T-helper 17 cell (primary cell): ENCODE measurements around the gene RASSF1. TPM values are rescaled to one million over a fixed set of nuclear protein-coding genes. Genes with fewer than 3 reads are reported as not detected.

Experiments used
- ATAC-seq: fragments of 150-1000 bp; cut with Tn5 transposase; 2 replicates; pipeline ENCODE4 v1.10.0; 2021; ENCODE audit warnings: mild to moderate bottlenecking, moderate library complexity
- DNase-seq, 3 donors: peaks; one replicate each; pipeline versions ENCODE4 v3.0.0 to v3.0.0-alpha.2; 2020 to 2021
- H3K9me3 ChIP-seq: one replicate; pipeline ENCODE4 v1.7.0; 2013; ENCODE audit warnings: low read length, mild to moderate bottlenecking; ENCODE audit not compliant: control insufficient read depth, poor library complexity, severe bottlenecking
- H3K27ac Mint-ChIP-seq: one replicate; pipeline ENCODE4 v1.8.0; 2022; ENCODE audit warnings: mild to moderate bottlenecking, moderate library complexity, mixed read lengths
- H3K27me3 Mint-ChIP-seq: one replicate; pipeline ENCODE4 v1.8.0; 2022; ENCODE audit warnings: mixed read lengths
- H3K36me3 Mint-ChIP-seq: one replicate; pipeline ENCODE4 v1.8.0; 2022; ENCODE audit warnings: low read depth, mixed read lengths
- H3K4me1 Mint-ChIP-seq: one replicate; pipeline ENCODE4 v1.8.0; 2022; ENCODE audit warnings: mild to moderate bottlenecking, mixed read lengths
- H3K4me3 Mint-ChIP-seq: one replicate; pipeline ENCODE4 v1.8.0; 2022; ENCODE audit warnings: mild to moderate bottlenecking, moderate library complexity, mixed read lengths
- total RNA-seq, 4 donors: library from RNA in 2 of 4; stranded (reverse) in 2 of 4; gene quantifications; one replicate each; pipeline ENCODE4 v1.2.3 and lab custom pipeline; 2022 to 2026

The RASSF1 gene
- total RNA-seq, 2 donors from 2014 or later, result 83.5 to 105 TPM

- Mint-ChIP-seq H3K4me3 (no peak overlapping the region), H3K4me1 (peaks cover 5% of the 10 kb centered on the region), H3K36me3 (no peaks in the 10 kb centered on the region), H3K27ac (no peak overlapping the region), H3K27me3 (no peaks in the 10 kb centered on the region)
- H3K9me3 ChIP-seq, result no peaks in the 10 kb centered on the region
- DNase-seq (no peak), ATAC-seq (no peak)
These were observed 34.0 kb upstream of the RASSF1 start for GRCh38 chr3:50374363-50375257.

GRCh38 chr3:50373146-50374051 lies 32.8 kb upstream of the RASSF1 start:
- no peak overlapping the region for H3K27ac Mint-ChIP-seq
- H3K4me3 Mint-ChIP-seq, result peak overlapping the region; percentile 39
- H3K27me3 Mint-ChIP-seq, result no peaks in the 10 kb centered on the region
- ATAC-seq (no peak), DNase-seq (no peak)
- H3K9me3 ChIP-seq, result no peaks in the 10 kb centered on the region
- H3K36me3 Mint-ChIP-seq, result no peaks in the 10 kb centered on the region
- peaks cover 5% of the 10 kb centered on the region for H3K4me1 Mint-ChIP-seq

GRCh38 chr3:50372349-50372748 lies 31.7 kb upstream of the RASSF1 start:
- DNase-seq, result no peak
- Mint-ChIP-seq H3K27ac (peak overlapping the region; percentile 70), H3K4me3 (no peak overlapping the region)

GRCh38 chr3:50371133-50371685 lies 30.6 kb upstream of the RASSF1 start:
- H3K9me3 ChIP-seq, result no peaks in the 10 kb centered on the region
- no peak overlapping the region for H3K27ac Mint-ChIP-seq
- H3K27me3 Mint-ChIP-seq, result no peaks in the 10 kb centered on the region
- H3K4me3 Mint-ChIP-seq, result no peak overlapping the region
- DNase-seq (no peak), ATAC-seq (no peak)
- H3K36me3 Mint-ChIP-seq, result no peaks in the 10 kb centered on the region
- H3K4me1 Mint-ChIP-seq, result peaks cover 9% of the 10 kb centered on the region

More at GRCh38 chr3:50372349-50372748, 31.7 kb upstream of the RASSF1 start:
- Mint-ChIP-seq H3K27me3 (no peaks in the 10 kb centered on the region), H3K36me3 (no peaks in the 10 kb centered on the region), H3K4me1 (peaks cover 6% of the 10 kb centered on the region)
- ATAC-seq, result no peak
- H3K9me3 ChIP-seq, result no peaks in the 10 kb centered on the region

- ATAC-seq, result no peak
- H3K27ac Mint-ChIP-seq, result no peak overlapping the region
- H3K4me1 Mint-ChIP-seq, result peaks cover 12% of the 10 kb centered on the region
- H3K4me3 Mint-ChIP-seq, result no peak overlapping the region
- H3K36me3 Mint-ChIP-seq, result no peaks in the 10 kb centered on the region
- no peaks in the 10 kb centered on the region for H3K9me3 ChIP-seq
- H3K27me3 Mint-ChIP-seq, result no peaks in the 10 kb centered on the region
- DNase-seq, result no peak
These were observed 30.0 kb upstream of the RASSF1 start for GRCh38 chr3:50370594-50370993.

- Mint-ChIP-seq H3K36me3 (no peaks in the 10 kb centered on the region), H3K4me1 (peaks cover 20% of the 10 kb centered on the region), H3K27ac (peak overlapping the region; percentile 32), H3K27me3 (no peaks in the 10 kb centered on the region), H3K4me3 (peak overlapping the region; percentile 55)
- DNase-seq (no peak), ATAC-seq (no peak)
- no peaks in the 10 kb centered on the region for H3K9me3 ChIP-seq
These were observed 28.5 kb upstream of the RASSF1 start for GRCh38 chr3:50369012-50369670.

- Mint-ChIP-seq H3K27ac (peak overlapping the region; percentile 95), H3K36me3 (no peaks in the 10 kb centered on the region), H3K27me3 (no peaks in the 10 kb centered on the region), H3K4me3 (peak overlapping the region; percentile 92), H3K4me1 (peaks cover 14% of the 10 kb centered on the region)
- H3K9me3 ChIP-seq, result no peaks in the 10 kb centered on the region
- no peak for DNase-seq
- no peak for ATAC-seq
These were observed 25.2 kb upstream of the RASSF1 start for GRCh38 chr3:50365842-50366220.

GRCh38 chr3:50365080-50365841 lies 24.6 kb upstream of the RASSF1 start:
- Mint-ChIP-seq H3K27ac (peak overlapping the region; percentile 95), H3K27me3 (no peaks in the 10 kb centered on the region), H3K36me3 (no peaks in the 10 kb centered on the region), H3K4me3 (peak overlapping the region; percentile 92), H3K4me1 (peaks cover 14% of the 10 kb centered on the region)
- DNase-seq (peak; percentile 86 to 94 (median 93)), ATAC-seq (peak; percentile 97)
- no peaks in the 10 kb centered on the region for H3K9me3 ChIP-seq

GRCh38 chr3:50364573-50365079 lies 24.0 kb upstream of the RASSF1 start:
- no peak overlapping the region for H3K27ac Mint-ChIP-seq

GRCh38 chr3:50359760-50360110 lies 19.1 kb upstream of the RASSF1 start:
- no peak for DNase-seq
- peak overlapping the region; percentile 97 for H3K4me3 Mint-ChIP-seq
- H3K27ac Mint-ChIP-seq, result peak overlapping the region; percentile 97
- peak; percentile 22 for ATAC-seq
- no peaks in the 10 kb centered on the region for H3K36me3 Mint-ChIP-seq
- peaks cover 31% of the 10 kb centered on the region for H3K4me1 Mint-ChIP-seq
- no peaks in the 10 kb centered on the region for H3K9me3 ChIP-seq
- no peaks in the 10 kb centered on the region for H3K27me3 Mint-ChIP-seq

More at GRCh38 chr3:50364573-50365079, 24.0 kb upstream of the RASSF1 start:
- no peak for DNase-seq
- no peak for ATAC-seq
- peak overlapping the region; percentile 92 for H3K4me3 Mint-ChIP-seq
- H3K27me3 Mint-ChIP-seq, result no peaks in the 10 kb centered on the region
- peaks cover 16% of the 10 kb centered on the region for H3K4me1 Mint-ChIP-seq
- no peaks in the 10 kb centered on the region for H3K36me3 Mint-ChIP-seq
- no peaks in the 10 kb centered on the region for H3K9me3 ChIP-seq

GRCh38 chr3:50358911-50359759 lies 18.5 kb upstream of the RASSF1 start, which contains the start of gene TMEM115:
Gene TMEM115 (minus strand): TSS chr3:50359521. CDS start chr3:50359063, 458 bp downstream.
- peaks cover 32% of the 10 kb centered on the region for H3K4me1 Mint-ChIP-seq
- H3K9me3 ChIP-seq, result no peaks in the 10 kb centered on the region
- ATAC-seq, result peak; percentile 100

More at GRCh38 chr3:50358911-50359759, 18.5 kb upstream of the RASSF1 start, which contains the start of gene TMEM115:
- Mint-ChIP-seq H3K27ac (peak within 1 kb of the TSS; percentile 97), H3K4me3 (peak within 1 kb of the TSS; percentile 97), H3K36me3 (no peaks in the 10 kb centered on the region), H3K27me3 (no peaks in the 10 kb centered on the region)
- DNase-seq, result peak; percentile 86 to 89 (median 87)
